Esophagus squamous epithelium (tissue), 5 donors: ENCODE measurements around the gene FLVCR2. TPM values are rescaled to one million over a fixed set of nuclear protein-coding genes. Genes with fewer than 3 reads are reported as not detected.

Experiments
- DNase-seq: peaks from one replicate; lab custom pipeline; 2025; lab: John Stamatoyannopoulos, UW
- H3K27ac ChIP-seq, 4 donors: fragments of 200-600 bp; sonication (generic); one replicate each; pipeline ENCODE4 v1.5.1; 2016 to 2019; ENCODE audit warnings: mild to moderate bottlenecking in 1 of 4
- H3K27me3 ChIP-seq, 4 donors: fragments of 200-600 bp; sonication (generic); 1 replicate in 3 of 4; 2 replicates in 1 of 4; pipeline versions ENCODE4 v1.5.1 to v1.6.0; 2017 to 2021; ENCODE audit warnings: antibody characterized with exemption in 1 of 4
- H3K36me3 ChIP-seq, 3 donors: fragments of 200-600 bp; sonication (generic); one replicate each; pipeline ENCODE4 v1.5.1; 2016 to 2019
- H3K4me1 ChIP-seq, 3 donors: fragments of 200-600 bp; sonication (generic); one replicate each; pipeline ENCODE4 v1.5.1; 2017 to 2019
- H3K4me3 ChIP-seq, 4 donors: fragments of 200-600 bp; sonication (generic); 1 replicate in 3 of 4; 2 replicates in 1 of 4; pipeline ENCODE4 v1.5.1; 2016 to 2019; ENCODE audit warnings: mild to moderate bottlenecking in 2 of 4, moderate library complexity in 1 of 4
- H3K9me3 ChIP-seq, 3 donors: fragments of 200-600 bp; sonication (generic); one replicate each; pipeline ENCODE4 v1.5.1; 2016 to 2019
- POLR2A ChIP-seq, 4 donors: fragments of 450-650 bp; IDR thresholded peaks; one replicate each; pipeline ENCODE4 v1.6.1; 2017; ENCODE audit warnings: antibody characterized with exemption in 4 of 4, mild to moderate bottlenecking in 4 of 4, moderate library complexity in 3 of 4
- whole genome bisulfite sequencing, 2 donors: methylation state at CpG; one replicate each; pipeline ENCODE4 v1.1.5; 2018; 5-methylcytosine and 5-hydroxymethylcytosine counted together
- intact Hi-C: fragments of 100-400 bp; cut with DNase I; formaldehyde crosslinking; loops from one replicate; pipeline ENCODE4 v1.15.0; 2022
- total RNA-seq, 4 donors: library from RNA; depleted of rRNA; stranded (reverse); fragments of >200 nt; gene quantifications; one replicate each; pipeline ENCODE4 v1.1.0, GENCODE V29; 2016
- TF ChIP-seq, protein P1 (sequence below), 6 experiments: fragments of 450-650 bp in 4 of 6; fragments of 200-600 bp in 2 of 6; sonication (generic) in 2 of 6; IDR thresholded peaks; one replicate each; pipeline ENCODE4 v1.5.1; 2016 to 2019; ENCODE audit warnings: antibody characterized with exemption in 6 of 6, mild to moderate bottlenecking in 4 of 6, moderate library complexity in 4 of 6
- donor health status: DM: yes; HTN: yes; CAD: no.

The FLVCR2 gene
- total RNA-seq, 4 donors from 2014 or later: 1.1 to 7.6 (median 3.8) TPM

DNA sequence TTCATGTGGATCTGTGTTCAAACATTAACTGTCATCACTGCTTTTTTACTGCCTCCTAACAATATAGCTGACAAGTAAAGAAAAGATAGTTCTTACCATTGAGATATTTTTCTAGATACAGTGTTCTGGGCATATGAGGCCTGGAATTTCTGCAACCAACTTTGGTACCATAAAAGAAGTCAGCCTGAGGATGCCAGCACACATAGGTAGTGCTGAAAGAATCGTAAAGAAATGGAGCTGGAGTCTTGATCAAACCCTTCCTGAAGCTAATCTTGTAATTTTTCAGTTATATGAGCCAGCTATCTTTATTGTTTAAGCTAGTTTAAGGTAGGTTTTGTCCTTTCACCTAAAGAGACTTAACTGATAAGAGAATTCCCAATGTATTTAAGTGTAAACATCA is 70.9 kb downstream of the FLVCR2 start:
- TF ChIP-seq, protein P1, sequence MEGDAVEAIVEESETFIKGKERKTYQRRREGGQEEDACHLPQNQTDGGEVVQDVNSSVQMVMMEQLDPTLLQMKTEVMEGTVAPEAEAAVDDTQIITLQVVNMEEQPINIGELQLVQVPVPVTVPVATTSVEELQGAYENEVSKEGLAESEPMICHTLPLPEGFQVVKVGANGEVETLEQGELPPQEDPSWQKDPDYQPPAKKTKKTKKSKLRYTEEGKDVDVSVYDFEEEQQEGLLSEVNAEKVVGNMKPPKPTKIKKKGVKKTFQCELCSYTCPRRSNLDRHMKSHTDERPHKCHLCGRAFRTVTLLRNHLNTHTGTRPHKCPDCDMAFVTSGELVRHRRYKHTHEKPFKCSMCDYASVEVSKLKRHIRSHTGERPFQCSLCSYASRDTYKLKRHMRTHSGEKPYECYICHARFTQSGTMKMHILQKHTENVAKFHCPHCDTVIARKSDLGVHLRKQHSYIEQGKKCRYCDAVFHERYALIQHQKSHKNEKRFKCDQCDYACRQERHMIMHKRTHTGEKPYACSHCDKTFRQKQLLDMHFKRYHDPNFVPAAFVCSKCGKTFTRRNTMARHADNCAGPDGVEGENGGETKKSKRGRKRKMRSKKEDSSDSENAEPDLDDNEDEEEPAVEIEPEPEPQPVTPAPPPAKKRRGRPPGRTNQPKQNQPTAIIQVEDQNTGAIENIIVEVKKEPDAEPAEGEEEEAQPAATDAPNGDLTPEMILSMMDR (IDR thresholded peaks at IDR 0.05): no peak
- no peak for TF ChIP-seq POLR2A (IDR thresholded peaks at IDR 0.05)
- Histone ChIP-seq H3K36me3 (peaks cover 4 to 64% (median 21%) of the 10 kb centered on the region in 3 donors), H3K27me3 (no peaks in the 10 kb centered on the region), H3K4me1 (peaks cover 0 to 13% (median 0%) of the 10 kb centered on the region in 3 donors), H3K27ac (no peak overlapping the region), H3K4me3 (no peak overlapping the region), H3K9me3 (no peaks in the 10 kb centered on the region)
- DNase-seq: no peak
- WGBS, 2 donors: 100% methylated on average over 1 of the region's 1 CpG
- intact Hi-C loops: no loop called here

DNA sequence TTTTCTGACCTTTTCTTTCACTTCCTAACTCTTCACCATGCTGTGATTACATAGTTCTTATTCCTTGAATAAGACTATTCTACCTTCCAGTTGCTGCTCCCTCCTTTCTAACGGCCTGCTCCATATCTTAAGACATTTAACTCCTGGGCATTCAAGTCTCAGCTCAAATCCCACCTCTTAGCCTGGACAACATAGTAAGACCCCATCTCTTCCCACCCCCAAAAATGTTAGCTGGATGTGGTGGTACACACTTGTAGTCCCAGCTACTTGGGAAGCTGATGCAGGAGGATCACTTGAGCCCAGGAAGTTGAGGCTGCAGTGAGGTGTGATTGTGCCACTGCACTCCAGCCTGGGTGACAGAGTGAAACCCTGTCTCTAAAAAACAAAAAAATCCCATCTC is 71.4 kb downstream of the FLVCR2 start:
- intact Hi-C loops: no loop called here
- H3K27ac ChIP-seq: no peak overlapping the region
- TF ChIP-seq POLR2A (IDR thresholded peaks at IDR 0.05): no peak
- TF ChIP-seq, protein P1 (IDR thresholded peaks at IDR 0.05): no peak
- no peak overlapping the region for H3K4me3 ChIP-seq
- peaks cover 4 to 69% (median 26%) of the 10 kb centered on the region in 3 donors for H3K36me3 ChIP-seq
- H3K4me1 ChIP-seq: peaks cover 0 to 13% (median 0%) of the 10 kb centered on the region in 3 donors
- H3K27me3 ChIP-seq: no peaks in the 10 kb centered on the region
- no peak for DNase-seq
- no peaks in the 10 kb centered on the region for H3K9me3 ChIP-seq
- 88 to 100% methylated on average over 1 of the region's 1 CpG for WGBS, 2 donors

DNA sequence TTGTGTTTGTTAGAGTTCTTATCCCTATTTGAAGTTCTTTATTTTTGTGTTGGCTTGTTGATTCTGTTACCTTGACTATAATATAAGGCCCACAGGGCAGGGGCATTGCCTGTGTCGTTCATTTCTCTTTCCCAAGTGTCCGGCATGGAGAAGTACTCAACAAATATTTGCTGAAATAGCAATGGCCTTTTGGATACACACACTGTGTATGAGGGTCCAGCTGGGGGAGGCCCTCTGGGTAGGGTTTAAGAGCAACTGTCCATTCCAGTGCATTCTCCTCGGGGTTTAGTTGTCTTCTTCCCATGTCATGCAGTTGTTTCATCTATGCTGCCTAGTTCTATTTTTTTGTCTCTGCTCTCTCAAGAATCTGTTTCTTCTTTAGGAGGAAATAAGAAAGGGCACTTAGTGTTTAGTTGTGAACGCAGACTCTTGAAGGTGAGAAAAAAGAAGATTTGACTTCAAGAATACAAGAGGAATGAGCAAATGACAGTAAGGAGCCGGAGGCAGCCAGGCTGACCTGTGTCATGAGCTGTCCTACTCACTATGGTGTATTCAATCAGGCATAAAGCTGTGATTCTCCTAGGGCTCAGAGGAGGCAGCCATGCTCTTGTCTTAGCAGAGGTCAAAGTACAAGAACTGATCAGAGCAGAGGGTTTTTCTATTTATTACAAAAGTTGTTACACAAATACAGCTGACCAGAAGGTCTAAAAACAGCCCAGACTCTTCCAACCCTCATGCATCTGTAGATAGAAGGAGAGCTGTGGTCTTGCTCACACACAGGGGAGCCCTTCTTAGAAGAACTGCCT is 72.0 kb downstream of the FLVCR2 start:
- WGBS, 2 donors: 88 to 93% methylated on average over 4 to 5 of the region's 5 CpGs
- Histone ChIP-seq H3K4me1 (peaks cover 0 to 13% (median 0%) of the 10 kb centered on the region in 3 donors), H3K36me3 (peaks cover 4 to 75% (median 28%) of the 10 kb centered on the region in 3 donors)

DNA sequence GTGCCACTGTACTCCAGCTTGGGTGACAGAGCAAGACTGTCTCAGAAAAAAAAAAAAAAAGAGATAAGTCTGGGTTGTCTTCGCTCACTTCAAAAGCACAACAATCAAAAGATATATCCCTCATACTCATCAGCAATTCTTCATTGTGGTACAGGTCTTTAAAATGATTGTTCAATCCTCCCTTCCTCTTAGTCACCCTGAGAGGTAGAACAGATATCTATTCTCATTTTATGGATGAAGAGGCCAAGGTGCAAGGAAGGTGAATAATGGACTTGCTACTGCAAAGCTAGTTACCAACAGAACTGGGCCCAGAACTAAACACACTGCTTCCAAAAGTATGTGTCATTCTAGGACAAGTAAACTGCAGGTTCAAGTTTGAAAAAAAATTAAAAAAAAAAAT is 75.1 kb downstream of the FLVCR2 start:
- 89 to 92% methylated on average over 1 of the region's 1 CpG for WGBS, 2 donors
- no peak overlapping the region for H3K4me3 ChIP-seq
- no peaks in the 10 kb centered on the region for H3K27me3 ChIP-seq
- DNase-seq: no peak
- intact Hi-C loops: no loop called here
- TF ChIP-seq, protein P1 (IDR thresholded peaks at IDR 0.05): no peak
- TF ChIP-seq POLR2A (IDR thresholded peaks at IDR 0.05): no peak
- peaks cover 0 to 13% (median 0%) of the 10 kb centered on the region in 3 donors for H3K4me1 ChIP-seq
- H3K9me3 ChIP-seq: no peaks in the 10 kb centered on the region
- H3K36me3 ChIP-seq: peaks cover 4 to 92% (median 30%) of the 10 kb centered on the region in 3 donors
- no peak overlapping the region for H3K27ac ChIP-seq

More for the DNA sequence above, 72.0 kb downstream of the FLVCR2 start:
- Histone ChIP-seq H3K27me3 (no peaks in the 10 kb centered on the region), H3K27ac (no peak overlapping the region), H3K4me3 (no peak overlapping the region), H3K9me3 (no peaks in the 10 kb centered on the region)
- no peak for DNase-seq
- intact Hi-C loops: no loop called here
- TF ChIP-seq POLR2A (IDR thresholded peaks at IDR 0.05): no peak
- TF ChIP-seq, protein P1 (IDR thresholded peaks at IDR 0.05): no peak

DNA sequence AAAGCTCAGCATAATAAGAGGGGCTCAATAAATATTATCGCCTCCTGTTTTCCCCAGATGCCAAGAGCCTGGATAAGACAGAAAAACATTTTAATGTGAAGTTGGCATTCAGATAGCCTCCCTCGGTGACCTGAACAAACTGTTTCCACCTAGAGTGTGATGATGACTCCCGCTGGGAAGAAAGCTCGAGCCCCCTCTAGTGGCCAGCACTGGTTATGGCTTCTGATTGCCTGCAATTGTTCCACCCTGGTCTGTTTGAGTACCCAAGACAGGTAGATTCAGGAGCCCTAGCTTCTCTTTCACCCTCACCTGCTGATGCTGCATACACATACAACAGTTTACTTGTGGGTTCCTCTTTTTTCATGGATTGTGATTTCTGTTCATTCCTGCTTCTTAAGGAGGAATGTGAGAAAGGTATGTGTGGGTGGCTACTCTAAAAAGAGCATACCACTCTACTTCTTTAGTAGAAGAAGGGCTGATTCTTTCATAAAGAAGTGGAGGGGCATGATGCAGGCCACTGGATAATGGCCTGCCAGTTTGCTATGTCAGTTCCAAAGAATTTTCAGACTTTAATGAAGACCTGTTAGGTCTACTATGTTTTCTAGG is 75.8 kb downstream of the FLVCR2 start:
- DNase-seq: peak; percentile 2
- intact Hi-C loops: loop anchor here (2.0 kb wide), 1 partner anchor 75 kb away; the partner anchor contains the start of gene FLVCR2

More for the DNA sequence above, 75.8 kb downstream of the FLVCR2 start:
- Histone ChIP-seq H3K27me3 (no peaks in the 10 kb centered on the region), H3K9me3 (no peaks in the 10 kb centered on the region), H3K36me3 (peaks cover 4 to 86% (median 30%) of the 10 kb centered on the region in 3 donors), H3K4me3 (no peak overlapping the region), H3K27ac (no peak overlapping the region), H3K4me1 (peaks cover 0 to 15% (median 0%) of the 10 kb centered on the region in 3 donors)
- no peak for TF ChIP-seq POLR2A (IDR thresholded peaks at IDR 0.05)
- TF ChIP-seq, protein P1 (IDR thresholded peaks at IDR 0.05): peak; percentile 91 to 97 (median 94)
- WGBS, 2 donors: 7 to 9% methylated on average over 4 of the region's 4 CpGs
